SK-N-SH treated with all-trans-retinoic acid at 6 μM for 48 hours (cell line): ENCODE results near the gene SLC9B1.

Experiments
- ARNTL ChIP-seq: fragments of 450-650 bp; formaldehyde crosslinking; IDR thresholded peaks from 2 replicates; pipeline ENCODE4 v1.5.0; 2020; ENCODE audit warnings: low read depth, mild to moderate bottlenecking, moderate library complexity, borderline replicate concordance
- BACH2 ChIP-seq: fragments of 250-450 bp; sonication (Bioruptor Pico); IDR thresholded peaks from 2 replicates; pipeline ENCODE4 v1.9.0; 2021; ENCODE audit warnings: mild to moderate bottlenecking, borderline replicate concordance
- CREB5 ChIP-seq: fragments of 250-450 bp; sonication (Bioruptor Pico); IDR thresholded peaks from 2 replicates; pipeline ENCODE4 v1.5.1; 2020; ENCODE audit warnings: low read depth, mild to moderate bottlenecking, moderate library complexity
- CSRNP3 ChIP-seq: fragments of 250-450 bp; sonication (Bioruptor Pico); IDR thresholded peaks from 2 replicates; pipeline ENCODE4 v1.5.1; 2021; ENCODE audit warnings: mild to moderate bottlenecking, moderate library complexity
- OSR1 ChIP-seq: fragments of 250-450 bp; sonication (Bioruptor Pico); IDR thresholded peaks from 2 replicates; pipeline ENCODE4 v1.8.0; 2022; ENCODE audit warnings: moderate library complexity, mild to moderate bottlenecking, inconsistent platforms
- PATZ1 ChIP-seq: fragments of 250-450 bp; sonication (Bioruptor Pico); IDR thresholded peaks from 2 replicates; pipeline ENCODE4 v1.8.0; 2020; ENCODE audit warnings: mild to moderate bottlenecking, moderate library complexity, borderline replicate concordance
- PPARA ChIP-seq: fragments of 250-450 bp; sonication (Bioruptor Pico); IDR thresholded peaks from 2 replicates; pipeline ENCODE4 v1.5.0; 2020; ENCODE audit warnings: mild to moderate bottlenecking, borderline replicate concordance
- RARB ChIP-seq: fragments of 250-450 bp; sonication (Bioruptor Pico); IDR thresholded peaks from 2 replicates; pipeline ENCODE4 v1.8.0; 2021; ENCODE audit warnings: mild to moderate bottlenecking, moderate library complexity
- TCF4 ChIP-seq: fragments of 250-450 bp; sonication (Bioruptor Pico); IDR thresholded peaks from 2 replicates; pipeline ENCODE4 v1.8.0; 2021; ENCODE audit warnings: mild to moderate bottlenecking, moderate library complexity, borderline replicate concordance
- TSHZ2 ChIP-seq: fragments of 250-450 bp; sonication (Bioruptor Pico); IDR thresholded peaks from 2 replicates; pipeline ENCODE4 v1.5.0; 2020; ENCODE audit warnings: mild to moderate bottlenecking, moderate library complexity
- ZFP3 ChIP-seq: fragments of 250-450 bp; sonication (Bioruptor Pico); IDR thresholded peaks from 2 replicates; pipeline ENCODE4 v1.5.0; 2020; ENCODE audit warnings: mild to moderate bottlenecking, moderate library complexity

- TF ChIP-seq CSRNP3 (CRISPR knock-in tag) (no peak), PATZ1 (CRISPR knock-in tag) (no peak), RARB (no peak), TCF4 (CRISPR knock-in tag) (no peak), ZFP3 (CRISPR knock-in tag) (no peak), PPARA (CRISPR knock-in tag) (no peak), CREB5 (CRISPR knock-in tag) (no peak), OSR1 (CRISPR knock-in tag) (no peak), TSHZ2 (CRISPR knock-in tag) (no peak), ARNTL (CRISPR knock-in tag) (no peak), BACH2 (CRISPR knock-in tag) (no peak)
Measured at GRCh38 chr4:102881343-102881742, 138.2 kb downstream of the SLC9B1 start.
